DMS 273 (cell line): Measurements from ENCODE around the gene DDX28.
"Not testable (repeated sequence)": the region's sequence is repeated elsewhere in the genome, so short reads cannot be mapped to it uniquely, and the experiment has no call there.

Experiments
- DNase-seq: peaks from one replicate; lab custom pipeline; 2025; ENCODE audit not compliant: unreplicated experiment; lab: John Stamatoyannopoulos, UW

Gene DDX28

DNA sequence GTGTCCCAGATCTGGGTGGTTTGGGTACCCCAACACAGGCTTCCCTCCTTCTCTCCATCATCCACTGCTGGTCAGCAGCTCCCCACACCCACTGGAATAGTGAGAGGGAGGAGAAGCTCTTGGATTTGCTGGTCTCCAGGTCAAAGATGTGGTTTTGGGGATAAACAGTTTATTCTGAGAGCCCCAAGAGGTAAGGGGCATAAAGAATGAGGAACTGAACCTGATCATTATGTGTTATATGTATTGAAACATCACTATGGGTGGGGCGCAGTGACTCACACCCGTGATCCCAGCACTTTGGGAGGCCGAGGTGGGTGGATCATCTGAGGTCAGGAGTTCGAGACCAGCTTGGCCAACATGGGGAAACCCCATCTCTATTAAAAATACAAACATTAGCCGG is 27.6 kb downstream of the DDX28 start:
- DNase-seq = no peak

DNA sequence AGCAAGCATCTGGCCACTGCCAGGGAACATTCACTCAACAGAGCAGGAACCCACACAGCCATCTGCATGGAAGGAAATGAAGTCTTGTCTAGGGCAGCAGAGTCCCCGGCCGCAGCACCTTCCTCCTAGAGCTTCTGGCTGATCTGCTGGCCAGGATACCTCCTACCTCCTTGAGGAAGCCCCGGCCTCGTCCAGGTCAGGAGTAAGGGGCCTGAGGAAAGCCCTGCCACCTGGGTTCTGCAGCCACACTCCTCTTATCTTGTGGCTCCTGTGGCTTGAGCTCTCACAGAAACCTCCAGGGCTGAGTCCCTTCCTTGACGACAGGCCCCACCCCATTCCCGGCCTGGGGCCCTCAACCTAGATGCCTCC is 29.0 kb downstream of the DDX28 start:
- not testable (repeated sequence) for DNase-seq

DNA sequence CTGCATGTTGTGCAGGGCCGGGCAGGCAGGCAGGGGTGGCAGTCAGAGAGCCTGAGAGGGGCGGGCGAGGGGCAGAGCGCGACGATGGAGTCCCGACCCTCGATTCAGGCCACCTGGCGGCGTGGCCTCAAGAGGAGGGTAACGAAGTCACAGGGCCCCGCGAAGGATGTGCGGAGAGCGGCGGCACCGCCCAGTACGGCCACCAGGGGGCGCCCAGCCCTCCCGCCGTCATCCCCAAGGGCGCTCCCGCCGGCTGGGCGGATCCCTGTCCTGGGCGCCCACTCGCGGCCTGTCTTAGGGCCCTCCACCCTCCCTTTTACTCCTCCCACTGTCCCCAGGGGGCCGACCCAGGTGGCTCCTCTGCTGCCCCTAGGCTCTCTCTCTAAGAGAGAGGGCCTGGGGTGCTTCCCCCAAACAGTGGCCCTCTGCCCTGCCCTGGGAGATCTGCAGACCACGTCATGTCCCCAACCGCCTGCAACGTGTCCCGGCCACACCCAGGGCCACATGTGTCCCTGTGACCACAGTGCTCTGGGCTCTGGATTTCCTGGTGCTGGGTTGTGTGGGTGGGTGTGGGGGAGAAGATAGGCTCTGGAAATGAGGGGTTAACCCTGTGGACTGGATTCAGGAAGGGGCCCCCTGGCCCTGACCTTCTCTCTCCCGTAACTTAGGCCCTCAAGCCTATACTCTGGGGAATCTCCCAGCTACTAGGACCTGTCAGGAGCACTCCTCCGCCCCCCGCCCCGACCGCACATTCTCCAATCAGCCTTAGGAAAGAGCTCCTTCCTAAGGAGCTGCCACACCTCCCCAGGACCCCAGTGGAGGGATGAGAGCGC is 29.6 kb downstream of the DDX28 start:
- DNase-seq = peak; percentile 88

DNA sequence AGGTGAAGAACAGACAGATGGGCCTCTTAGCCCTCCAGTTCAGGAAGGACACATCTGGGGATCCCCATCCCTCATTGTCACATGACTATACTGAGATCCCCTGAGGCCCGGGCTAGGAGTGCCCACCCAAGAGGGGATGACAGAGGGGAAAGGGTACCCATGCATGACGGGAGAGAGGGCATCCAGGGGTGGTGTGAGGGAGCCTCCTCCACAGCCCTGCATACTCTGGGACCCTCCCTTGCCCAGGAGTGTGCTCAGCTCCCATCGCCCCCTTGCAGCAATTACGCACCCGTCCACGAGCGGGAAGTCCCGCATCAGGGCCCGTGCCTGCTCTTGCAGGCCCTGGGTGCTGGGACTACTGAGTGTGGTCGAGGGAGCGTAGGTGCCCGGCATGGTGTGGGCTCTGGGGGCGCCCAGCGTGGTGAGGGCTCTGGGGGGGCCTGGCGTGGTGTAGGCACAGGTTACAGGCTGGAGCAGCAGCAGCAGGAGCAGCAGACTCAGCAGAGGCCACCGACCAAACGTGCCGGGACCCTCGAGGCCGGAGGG is 30.3 kb downstream of the DDX28 start:
- no peak for DNase-seq

DNA sequence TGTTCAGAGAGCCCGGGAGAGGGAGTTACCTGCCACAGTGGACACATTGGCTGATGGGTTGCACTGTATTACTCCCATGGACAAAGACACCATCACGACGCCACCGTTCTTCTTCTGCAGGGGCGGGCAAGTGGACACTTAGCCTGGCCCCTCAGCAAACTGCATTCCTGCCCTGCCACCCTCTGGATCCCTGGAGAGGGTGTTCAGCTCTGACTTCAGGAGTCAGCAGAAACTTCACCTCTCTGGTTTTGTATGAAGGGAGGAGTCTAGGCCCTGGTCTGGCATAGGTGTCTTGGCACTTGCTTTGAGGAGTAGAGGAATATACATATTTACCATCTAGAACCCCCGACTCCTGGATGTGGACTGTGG is 33.0 kb downstream of the DDX28 start:
- no peak for DNase-seq

DNA sequence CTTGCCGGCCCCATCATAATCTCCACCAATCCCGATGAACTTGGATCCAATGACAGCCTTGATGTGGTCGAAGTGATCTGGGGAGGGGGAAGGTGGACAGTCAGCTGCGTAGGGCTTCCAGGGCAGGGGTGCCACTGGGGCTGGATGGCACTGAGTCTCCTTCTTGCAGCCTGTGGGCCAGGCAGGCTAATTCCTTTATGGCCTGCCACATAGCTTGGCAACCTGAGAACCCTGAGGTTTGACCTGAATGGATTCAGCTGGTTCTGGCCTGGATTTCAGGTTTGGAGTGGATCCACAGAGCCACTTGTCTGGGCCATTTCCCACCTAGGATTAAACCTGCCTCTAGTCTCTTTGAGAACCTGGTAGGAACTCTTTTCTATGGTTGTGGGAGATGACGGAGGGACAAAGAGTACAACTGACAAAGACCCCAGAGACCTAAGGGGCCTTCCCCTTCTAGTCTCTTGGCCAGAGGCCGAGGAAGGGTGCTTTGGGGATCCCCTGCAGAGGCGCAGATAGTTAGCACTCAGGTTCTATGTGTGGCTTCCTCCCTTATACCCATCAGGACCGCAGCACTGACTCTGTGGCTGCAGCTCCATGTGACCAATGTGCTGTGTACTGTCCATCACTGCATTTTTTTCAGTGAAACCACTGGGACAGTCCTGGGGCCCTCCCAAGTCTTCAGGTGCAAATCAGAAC is 33.6 kb downstream of the DDX28 start:
- DNase-seq = no peak

DNA sequence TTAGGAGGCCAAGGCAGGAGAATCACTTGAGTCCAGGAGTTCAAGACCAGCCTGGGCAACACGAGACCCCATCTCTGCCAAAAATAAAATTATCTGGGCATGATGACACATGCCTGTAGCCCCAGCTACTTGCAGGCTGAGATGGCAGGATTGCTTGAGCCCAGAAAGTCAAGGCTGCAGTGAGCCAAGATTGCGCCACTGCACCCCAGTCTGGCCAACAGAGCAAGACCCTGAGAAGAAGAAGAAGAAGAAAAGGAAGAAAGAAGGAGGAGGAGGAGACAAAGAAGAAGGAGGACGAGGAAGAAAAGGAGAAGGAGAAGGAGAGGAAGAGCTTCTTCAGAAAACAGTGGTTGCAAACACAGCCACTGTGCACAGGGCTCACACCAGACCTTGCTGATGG is 34.4 kb downstream of the DDX28 start:
- no peak for DNase-seq

DNA sequence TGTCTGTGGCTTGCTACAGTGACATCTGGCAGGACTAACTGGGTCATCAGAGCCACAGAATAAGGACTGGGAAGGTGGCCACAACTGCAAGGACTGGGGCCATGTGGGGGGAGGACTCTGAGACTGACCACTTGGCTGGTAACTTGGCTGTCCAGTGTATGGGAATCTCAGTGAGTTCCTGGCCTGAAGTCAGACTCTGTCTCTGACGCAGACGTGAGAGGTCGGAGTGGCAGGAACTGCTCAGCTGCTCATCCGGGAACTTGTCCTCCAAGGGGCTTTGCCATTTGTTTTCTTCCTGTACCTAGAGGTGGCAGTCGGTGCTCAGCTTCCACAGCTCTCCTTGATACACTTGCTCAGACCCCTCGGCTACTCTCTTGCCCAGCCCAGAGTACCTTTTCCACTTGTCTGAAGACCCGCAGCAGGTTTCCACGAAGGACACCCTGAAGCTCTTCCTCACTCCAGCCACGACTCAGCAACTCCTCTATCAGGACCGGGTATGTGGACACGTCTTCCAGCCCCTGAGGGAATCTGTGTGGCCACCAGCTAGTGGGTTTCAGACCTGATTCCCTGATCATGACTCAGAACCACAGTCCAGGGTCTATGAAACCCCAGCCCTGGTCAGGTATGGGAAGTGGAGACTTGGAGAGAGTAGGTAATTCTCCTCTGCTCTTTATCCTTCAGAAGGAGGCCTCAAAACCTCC is 35.4 kb downstream of the DDX28 start:
- no peak for DNase-seq

DNA sequence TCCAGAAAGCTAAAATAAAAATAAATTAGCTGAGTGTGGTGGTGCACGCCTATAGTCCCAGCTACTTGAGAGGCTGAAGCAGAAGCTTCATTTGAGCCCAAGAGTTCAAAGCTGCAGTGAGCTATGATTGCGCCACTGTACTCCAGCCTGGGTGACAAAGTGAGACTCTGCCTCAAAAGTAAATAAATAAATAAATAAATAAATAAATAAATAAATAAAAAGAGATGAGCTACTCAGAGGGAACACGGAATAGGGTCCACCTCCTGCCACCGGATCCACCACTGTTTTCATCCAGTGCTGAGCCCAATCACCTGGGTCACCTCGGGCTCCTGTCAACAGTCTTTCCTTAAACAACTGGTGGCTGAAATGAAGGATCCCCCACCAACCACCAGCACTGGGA is 36.1 kb downstream of the DDX28 start:
- no peak for DNase-seq

DNA sequence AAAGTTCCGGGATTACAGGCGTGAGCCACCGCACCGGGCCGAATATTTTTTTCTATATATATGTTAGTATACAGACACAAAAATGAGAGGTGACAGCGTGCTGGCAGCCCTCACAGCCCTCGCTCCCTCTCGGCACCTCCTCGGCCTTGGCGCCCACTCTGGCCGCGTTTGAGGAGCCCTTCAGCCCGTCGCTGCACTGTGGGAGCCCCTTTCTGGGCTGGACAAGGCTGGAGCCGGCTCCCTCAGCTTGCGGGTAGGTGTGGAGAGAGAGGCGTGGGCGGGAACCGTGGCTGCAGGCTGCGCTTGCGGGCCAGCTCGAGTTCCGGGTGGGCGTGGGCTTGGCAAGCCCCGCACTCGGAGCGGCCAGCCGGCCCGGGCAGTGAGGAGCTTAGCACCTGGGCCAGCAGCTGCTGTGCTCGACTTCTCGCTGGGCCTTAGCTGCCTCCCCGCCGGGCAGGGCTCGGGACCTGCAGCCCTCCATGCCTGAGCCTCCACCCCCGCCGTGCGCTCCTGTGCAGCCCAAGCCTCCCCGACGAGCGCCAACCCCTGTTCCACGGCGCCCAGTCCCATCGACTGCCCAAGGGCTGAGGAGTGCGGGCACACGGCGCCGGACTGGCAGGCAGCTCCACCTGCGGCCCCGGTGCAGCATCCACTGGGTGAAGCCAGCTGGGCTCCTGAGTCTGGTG is 40.9 kb downstream of the DDX28 start:
- no peak for DNase-seq

DNA sequence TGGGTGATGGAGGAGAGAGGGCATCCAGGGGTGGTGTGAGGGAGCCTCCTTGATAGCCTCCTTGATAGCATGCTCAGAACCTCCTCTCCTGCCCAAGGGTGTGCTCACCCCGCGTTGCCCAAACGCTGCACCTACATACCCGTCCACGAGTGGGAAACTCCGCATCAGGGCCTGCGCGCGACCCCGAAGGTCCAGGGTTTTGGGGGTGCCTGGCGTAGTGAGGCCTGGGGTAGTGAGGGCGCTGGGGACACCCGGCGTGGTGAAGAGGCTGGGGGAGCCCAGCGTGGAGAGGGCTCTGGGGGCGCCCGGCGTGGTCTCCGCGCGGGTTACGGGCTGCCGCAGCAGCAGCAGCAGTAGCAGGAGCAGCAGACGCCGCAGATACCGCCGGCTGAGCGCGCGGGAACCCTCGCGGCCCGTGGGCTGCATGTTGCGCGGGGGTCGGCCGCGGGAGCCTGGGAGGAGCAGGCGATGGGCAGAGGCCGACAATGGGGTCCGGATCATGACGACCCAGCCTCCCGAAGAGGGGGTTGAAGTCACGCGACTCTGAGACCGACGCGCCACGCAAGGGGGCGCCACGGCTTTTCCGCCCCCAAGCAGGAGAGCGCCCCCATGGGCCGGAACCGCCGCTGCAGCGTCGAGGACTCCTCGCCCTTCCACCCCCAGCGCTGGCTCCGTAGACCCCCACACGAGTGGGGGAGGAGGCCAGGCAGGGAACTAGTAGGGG is 42.9 kb downstream of the DDX28 start, which contains the start of gene DPEP3:
Gene DPEP3, minus strand, starts transcription at position 545 of the 724 bp plus-strand sequence. Its CDS starts 119 bp downstream, at position 426.
- DNase-seq = no peak

DNA sequence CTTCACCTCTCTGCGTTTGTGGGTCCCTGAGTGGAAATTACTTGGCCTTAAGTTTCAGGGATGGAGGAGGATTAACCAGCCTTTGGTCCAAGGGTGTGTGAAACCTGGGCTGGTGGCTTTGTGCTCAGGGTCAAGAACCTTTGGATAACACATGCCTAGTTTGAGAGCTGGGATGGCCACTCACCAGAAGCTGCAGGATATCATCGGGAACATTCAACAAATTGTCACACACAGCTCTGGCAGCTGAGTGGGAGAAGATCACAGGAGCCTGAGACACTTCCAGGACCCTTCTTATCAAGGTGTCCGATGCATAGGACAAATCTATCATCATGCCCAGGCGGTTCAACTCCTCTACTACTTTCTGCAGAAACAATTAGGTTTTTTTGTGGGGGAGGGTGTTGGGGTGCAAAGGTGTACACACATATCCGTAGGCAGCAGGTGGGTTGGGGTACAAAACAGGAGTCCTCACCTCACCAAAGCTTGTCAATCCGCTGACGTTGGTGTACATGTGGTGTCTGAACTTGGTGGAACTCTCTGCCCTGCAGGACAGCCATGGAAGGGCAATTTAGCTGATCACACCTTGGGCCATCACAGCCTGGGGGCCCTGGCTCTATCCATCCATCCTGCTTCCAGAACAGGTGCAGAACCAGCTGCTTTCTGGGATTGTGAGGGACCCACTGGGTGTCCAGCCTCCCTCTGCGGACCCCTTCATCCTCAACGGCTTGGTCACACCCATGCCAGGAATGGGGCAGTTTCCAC is 45.4 kb downstream of the DDX28 start:
- no peak for DNase-seq

DNA sequence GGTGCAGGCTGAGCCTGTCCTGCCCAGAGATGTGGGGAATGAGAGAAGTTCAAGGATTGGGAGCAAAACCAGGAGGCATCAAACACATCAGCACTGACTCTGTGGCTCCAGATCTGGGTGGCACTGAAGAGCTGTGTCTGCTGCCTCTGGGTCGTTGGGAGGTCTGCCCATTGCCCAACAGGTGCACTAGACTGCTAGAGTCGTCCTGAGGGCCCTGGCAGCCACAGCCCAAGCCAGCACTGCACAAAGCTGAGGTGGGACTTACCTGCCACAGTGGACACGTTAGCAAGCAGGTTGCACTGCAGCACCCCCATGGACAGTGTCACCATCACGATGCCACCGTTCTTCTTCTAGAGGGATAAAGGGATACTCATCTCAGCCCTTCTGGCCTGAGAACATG is 46.0 kb downstream of the DDX28 start:
- DNase-seq = no peak

DNA sequence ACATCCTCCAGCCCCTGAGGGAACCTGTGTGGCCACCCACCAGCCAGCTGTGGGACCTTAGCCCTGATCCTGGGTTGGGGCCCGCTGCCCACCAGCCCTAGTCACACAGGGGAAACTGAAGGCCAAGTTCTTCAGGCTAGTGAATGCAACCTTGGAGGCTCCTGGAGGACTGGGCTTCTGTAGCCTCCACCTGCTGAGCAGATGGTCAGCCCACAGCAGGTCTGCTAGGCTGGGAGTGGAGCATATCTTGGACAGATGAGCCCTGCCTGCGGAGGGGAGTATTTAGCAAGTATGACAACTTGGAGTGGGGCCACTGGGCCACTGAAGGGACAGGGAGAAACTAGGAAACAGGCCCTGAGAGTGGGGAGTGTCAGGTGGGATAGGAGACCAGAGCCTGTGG is 46.8 kb downstream of the DDX28 start:
- DNase-seq = peak; percentile 46

DNA sequence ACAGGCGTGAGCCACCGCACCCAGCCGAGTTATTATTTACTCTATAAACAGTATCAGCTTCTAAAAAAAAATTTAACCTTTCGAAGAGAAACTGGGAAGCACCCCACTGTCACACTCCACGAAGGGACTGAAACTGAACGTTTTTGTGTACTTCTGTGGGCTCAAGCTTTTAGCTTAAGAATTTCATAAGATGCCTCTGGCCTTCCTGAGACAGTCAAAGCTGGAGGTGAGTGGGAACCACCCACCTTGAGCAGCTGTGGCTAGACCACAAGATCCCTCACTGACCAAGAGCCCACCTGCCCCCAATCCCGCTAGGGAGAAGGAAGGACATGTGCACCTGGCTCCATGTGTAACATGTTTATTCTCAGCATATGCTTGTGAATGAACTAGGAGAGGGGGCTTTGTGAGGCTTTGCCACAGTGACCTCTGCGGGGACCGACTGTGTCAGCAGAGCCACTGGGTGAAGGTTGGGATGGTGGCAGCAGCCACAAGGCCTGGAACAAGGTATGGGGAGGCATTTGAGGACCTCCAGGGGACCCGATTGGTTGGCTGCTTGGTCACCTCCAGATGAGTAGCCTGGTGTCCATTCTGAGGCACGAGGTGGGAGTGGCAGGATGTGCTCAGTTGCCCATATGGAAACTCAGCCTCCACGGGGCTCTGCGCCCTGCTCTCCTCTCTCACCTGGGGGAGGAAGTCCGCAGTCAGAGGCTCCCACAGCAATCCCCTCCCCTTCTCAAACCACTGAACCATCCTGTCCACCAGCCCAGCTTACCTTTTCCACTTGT is 47.5 kb downstream of the DDX28 start:
- DNase-seq = no peak

DNA sequence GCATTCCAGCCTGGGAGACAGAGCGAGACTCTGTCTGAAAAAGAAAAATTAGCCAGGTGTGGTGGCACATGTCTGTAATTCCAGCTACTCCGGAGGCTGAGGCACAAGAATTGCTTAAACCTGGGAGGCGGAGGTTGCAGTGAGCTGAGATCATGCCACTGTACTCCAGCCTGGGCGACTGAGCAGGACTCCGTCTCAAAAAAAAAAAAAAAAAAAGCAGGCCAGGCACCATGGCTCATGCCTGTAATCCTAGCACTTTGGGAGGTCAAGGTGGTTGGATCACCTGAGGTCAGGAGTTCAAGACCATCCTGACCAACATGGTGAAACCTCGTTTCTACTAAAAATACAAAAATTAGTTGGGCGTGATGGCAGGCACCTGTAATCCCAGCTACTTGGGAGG is 50.7 kb downstream of the DDX28 start:
- DNase-seq = not testable (repeated sequence)

DNA sequence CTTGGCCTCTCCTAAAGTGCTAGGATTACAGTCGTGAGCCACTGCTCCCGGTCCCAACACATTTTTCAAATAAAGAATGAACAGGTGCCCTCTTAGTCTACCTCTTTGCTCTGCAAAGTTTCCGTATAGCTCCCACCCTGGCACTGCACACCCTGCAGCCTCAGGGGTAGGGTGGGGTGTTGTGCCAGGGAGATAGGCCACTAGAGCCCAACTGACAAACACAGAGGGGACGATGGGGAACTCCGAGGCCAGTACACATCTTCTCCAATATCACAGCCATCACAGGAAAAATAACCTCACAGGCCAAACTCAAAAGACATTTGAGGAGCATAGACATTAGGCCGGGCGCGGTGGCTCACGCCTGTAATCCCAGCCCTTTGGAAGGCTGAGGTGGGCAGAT is 51.9 kb downstream of the DDX28 start:
- DNase-seq = no peak
